Omental fat pad (tissue), 4 donors: ENCODE data around the gene AFF3. TPM values are rescaled to one million over a fixed set of nuclear protein-coding genes. Genes with fewer than 3 reads are reported as not detected.

Experiments used
- ATAC-seq: fragments of 150-250 bp; one replicate; pipeline ENCODE4 v1.9.1; 2016; ENCODE audit warnings: mild to moderate bottlenecking, moderate library complexity; ENCODE audit not compliant: low FRiP score
- DNase-seq: peaks from one replicate; pipeline ENCODE4 v3.0.0-alpha.2; 2019; ENCODE audit warnings: low spot score
- CTCF ChIP-seq, 3 donors: fragments of 450-650 bp; IDR thresholded peaks; one replicate each; pipeline ENCODE4 v1.5.1; 2016 to 2017; ENCODE audit warnings: antibody characterized with exemption in 3 of 3, mild to moderate bottlenecking in 3 of 3, moderate library complexity in 2 of 3
- total RNA-seq, 4 donors: library from RNA; depleted of rRNA; stranded (reverse); fragments of >200 nt; gene quantifications; one replicate each; pipeline ENCODE4 v1.1.0, GENCODE V29; 2016

AFF3 gene
- total RNA-seq, 4 donors from 2014 or later = 1.4 to 6.0 (median 2.7) TPM

GRCh38 chr2:99821039-99821438, 321.4 kb downstream of the AFF3 start:
- TF ChIP-seq CTCF (IDR thresholded peaks at IDR 0.05) = no peak
- no peak for DNase-seq
- ATAC-seq = no peak

GRCh38 chr2:99819766-99820165, 322.6 kb downstream of the AFF3 start:
- DNase-seq (no peak), ATAC-seq (no peak)
- no peak for TF ChIP-seq CTCF (IDR thresholded peaks at IDR 0.05)

GRCh38 chr2:99818842-99819241, 323.5 kb downstream of the AFF3 start:
- ATAC-seq = no peak
- TF ChIP-seq CTCF (IDR thresholded peaks at IDR 0.05) = no peak
- no peak for DNase-seq

GRCh38 chr2:99816908-99817307, 325.5 kb downstream of the AFF3 start:
- no peak for ATAC-seq
- DNase-seq = no peak
- no peak for TF ChIP-seq CTCF (IDR thresholded peaks at IDR 0.05)

- ATAC-seq = no peak
- no peak for TF ChIP-seq CTCF (IDR thresholded peaks at IDR 0.05)
- DNase-seq = no peak
Observed at GRCh38 chr2:99812426-99812825, 330.0 kb downstream of the AFF3 start.

GRCh38 chr2:99811544-99811943, 330.8 kb downstream of the AFF3 start:
- no peak for TF ChIP-seq CTCF (IDR thresholded peaks at IDR 0.05)
- DNase-seq (no peak), ATAC-seq (no peak)

- ATAC-seq (no peak), DNase-seq (no peak)
- TF ChIP-seq CTCF (IDR thresholded peaks at IDR 0.05) = no peak
Observed at GRCh38 chr2:99810225-99810624, 332.2 kb downstream of the AFF3 start.
